GM18507 (cell line): ENCODE data around the gene STK32B.
"Not testable (repeated sequence)": the region's sequence is repeated elsewhere in the genome, so short reads cannot be mapped to it uniquely, and the experiment has no call there.

Experiments
- DNase-seq: peaks from one replicate; pipeline ENCODE4 v3.0.0; 2011; ENCODE audit warnings: low read depth; ENCODE audit not compliant: insufficient read length; ENCODE audit errors: extremely low spot score
- FAIRE-seq: peaks from 2 replicates; lab custom pipeline; 2011; peaks lifted over from hg19 to GRCh38; lab: Jason Lieb, UNC

Gene STK32B

DNA sequence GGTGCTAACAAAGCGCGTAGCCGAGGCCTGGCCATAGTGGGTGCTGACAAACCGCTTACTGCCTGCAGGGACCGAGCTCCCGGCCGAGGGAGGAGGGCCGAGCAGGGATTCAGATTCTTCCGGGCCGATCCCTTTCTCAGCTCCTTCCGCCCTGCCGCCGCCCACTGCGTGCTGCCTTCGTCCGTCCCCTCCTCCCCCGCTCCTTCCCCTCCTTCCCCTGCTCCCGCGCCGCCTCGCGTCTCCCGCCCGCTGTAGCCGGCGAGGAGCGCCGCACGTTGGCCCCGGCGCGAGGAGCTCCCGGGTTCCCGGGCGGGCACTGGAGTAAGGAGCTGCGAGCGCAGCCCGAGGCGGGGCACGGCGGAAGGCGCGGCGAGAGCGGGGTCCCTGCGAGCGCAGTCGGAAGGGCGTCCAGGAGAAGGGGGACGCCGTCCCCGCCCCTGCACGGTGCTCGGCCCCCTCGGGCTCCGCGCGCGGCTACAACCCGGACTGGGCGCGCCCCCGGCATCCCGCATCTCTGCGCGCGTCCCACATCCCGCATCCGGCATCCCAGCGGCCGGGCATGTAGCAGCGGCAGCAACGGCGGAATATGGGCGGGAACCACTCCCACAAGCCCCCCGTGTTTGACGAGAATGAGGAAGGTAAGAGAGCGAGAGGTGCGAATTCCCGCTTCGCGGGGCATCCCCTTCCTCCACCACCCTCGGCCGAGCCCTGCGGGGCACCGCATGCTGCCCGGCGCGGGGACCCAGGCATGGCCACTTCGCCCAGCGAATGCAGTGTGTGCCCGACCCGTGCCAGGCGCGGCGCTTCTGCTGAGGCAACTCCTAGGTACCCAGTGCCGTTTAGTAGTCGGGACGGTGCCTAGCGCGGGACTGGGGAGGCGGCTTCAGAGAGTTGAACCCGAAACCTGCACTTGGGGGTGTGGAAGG lies at the start of gene STK32B:
TSS of gene STK32B (plus strand) at position 203 of the 926 bp plus-strand sequence.
- DNase-seq (no peak), FAIRE-seq (no peak)

GRCh38 chr4:5001641-5002040 lies 49.6 kb upstream of the STK32B start:
- not testable (repeated sequence) for DNase-seq

GRCh38 chr4:5003372-5003857 lies 47.9 kb upstream of the STK32B start:
- no peak for FAIRE-seq

More at GRCh38 chr4:5001641-5002040, 49.6 kb upstream of the STK32B start:
- not testable (repeated sequence) for FAIRE-seq

GRCh38 chr4:5003918-5004317 lies 47.4 kb upstream of the STK32B start:
- DNase-seq: no peak
- no peak for FAIRE-seq

More at GRCh38 chr4:5003372-5003857, 47.9 kb upstream of the STK32B start:
- DNase-seq: no peak

- no peak for DNase-seq
- no peak for FAIRE-seq
Measured at GRCh38 chr4:5004496-5004895, 46.8 kb upstream of the STK32B start.

- not testable (repeated sequence) for FAIRE-seq, DNase-seq
Measured at GRCh38 chr4:5006932-5007331, 44.3 kb upstream of the STK32B start.

DNA sequence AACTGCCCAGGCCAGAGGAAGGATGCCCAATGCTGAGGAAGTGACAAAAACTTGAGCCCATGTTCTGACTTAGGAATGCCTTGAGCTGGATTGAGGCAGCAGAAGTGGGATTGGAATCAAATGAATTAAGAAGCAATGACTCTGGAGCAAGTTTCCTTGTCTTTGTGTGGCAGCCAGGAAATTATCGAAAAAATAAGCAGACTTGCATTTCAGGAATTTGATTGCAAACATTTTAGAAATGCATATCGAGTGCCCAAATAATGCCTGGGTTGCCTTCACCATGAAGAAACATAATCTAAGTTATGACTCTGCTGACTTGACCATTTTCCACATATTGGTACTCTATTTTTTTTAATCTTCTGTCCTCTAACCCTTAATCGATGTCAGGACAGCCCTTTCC lies 41.5 kb upstream of the STK32B start:
- FAIRE-seq (no peak), DNase-seq (no peak)

GRCh38 chr4:5010984-5011383 lies 40.3 kb upstream of the STK32B start:
- FAIRE-seq: no peak

DNA sequence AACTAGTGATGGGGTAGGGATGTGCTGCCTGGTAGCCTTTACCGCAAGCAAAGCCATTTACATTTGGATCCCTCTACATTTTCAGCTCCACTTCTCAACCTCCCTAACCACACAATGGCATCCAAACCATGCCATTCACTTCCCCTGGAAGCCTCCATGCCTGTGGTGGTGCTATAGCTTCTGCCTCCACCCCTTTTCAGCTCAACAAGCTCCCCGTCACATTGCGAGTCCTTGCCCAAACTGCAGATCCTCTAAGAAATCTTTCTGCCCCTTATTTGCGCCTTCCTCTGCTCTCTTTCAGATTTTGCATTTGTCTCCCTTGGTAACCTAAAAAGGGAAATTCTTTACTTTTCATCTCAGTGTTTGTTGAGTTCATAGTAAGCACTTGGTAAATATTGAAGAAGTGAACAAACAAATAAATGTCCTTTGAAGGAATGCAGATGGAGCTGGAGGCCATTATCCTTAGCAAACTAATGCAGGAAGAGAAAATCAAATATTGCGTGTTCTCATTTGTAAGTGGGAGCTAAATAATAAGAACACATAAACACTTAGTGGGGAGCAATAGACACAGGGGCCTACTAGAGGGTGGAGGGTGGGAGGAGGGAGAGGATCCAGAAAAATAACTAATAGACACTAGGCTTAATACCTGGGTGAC lies 38.9 kb upstream of the STK32B start:
- DNase-seq (no peak), FAIRE-seq (no peak)

More at GRCh38 chr4:5010984-5011383, 40.3 kb upstream of the STK32B start:
- DNase-seq: no peak

DNA sequence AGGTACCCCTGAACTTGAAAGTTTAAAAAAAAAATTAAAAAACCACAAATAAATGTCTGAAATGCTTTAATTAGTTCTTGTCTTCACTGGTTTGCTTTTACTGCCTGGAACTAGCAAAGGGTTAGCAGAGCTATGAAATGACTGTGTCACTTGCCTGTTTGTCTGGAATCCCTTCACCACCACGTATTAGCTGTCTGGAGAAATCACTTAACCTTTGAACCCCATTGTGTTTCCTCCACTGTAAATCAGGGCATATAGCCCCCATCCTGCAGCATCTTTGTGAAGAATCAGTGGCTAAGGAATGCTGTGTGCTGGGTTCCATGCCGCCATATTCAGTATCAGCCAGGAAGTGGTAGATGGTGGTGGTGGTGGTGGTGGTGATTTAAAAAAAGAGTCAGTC lies 38.3 kb upstream of the STK32B start:
- FAIRE-seq (no peak), DNase-seq (no peak)

GRCh38 chr4:5014007-5014682 lies 37.1 kb upstream of the STK32B start:
- FAIRE-seq (no peak), DNase-seq (no peak)

- DNase-seq (no peak), FAIRE-seq (no peak)
Measured at GRCh38 chr4:5018096-5018495, 33.2 kb upstream of the STK32B start.

DNA sequence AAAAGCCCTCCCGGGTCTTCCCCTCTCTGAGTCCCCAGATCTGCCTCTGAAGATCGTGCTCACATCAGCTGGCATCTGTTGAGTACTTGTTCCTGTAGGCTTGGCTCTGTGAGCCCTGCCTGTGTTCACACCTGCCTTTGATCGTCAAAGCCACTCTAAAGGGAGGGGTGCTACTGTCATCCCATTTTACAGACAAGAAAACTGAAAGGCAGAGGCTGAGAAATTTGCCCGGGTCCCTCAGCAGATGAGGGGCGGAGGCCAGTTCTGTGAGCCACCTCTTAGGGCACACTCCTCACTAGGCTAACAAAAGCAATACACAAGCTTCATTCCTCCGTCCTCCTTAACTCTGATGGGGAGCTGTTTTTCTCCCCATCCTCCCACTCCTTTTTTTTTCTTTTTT lies 32.7 kb upstream of the STK32B start:
- DNase-seq (no peak), FAIRE-seq (no peak)

DNA sequence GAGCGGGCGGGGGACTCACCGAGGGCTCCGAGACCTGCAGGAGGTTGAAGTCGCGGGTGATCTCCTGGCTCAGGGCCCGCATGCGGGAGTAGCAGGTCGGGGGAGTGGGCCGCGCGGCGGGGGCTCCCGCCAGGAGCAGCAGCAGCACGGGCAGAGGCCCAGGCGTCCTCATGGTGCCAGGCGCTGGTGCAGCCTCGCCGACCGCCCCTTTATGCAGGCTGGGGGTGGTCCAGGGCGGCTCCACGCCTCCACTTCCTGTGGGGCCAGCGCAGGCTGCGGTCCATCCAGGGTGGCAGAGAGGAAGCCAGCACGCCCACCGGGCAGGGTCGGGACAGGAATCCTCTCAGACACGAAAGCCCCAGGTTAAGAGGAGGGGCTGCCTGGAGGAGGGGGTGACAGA lies 32.0 kb upstream of the STK32B start, which contains the start of gene CYTL1:
TSS of gene CYTL1 (minus strand) at position 185 of the 400 bp plus-strand sequence. CDS start at position 172, 13 bp downstream.
- FAIRE-seq (no peak), DNase-seq (no peak)

DNA sequence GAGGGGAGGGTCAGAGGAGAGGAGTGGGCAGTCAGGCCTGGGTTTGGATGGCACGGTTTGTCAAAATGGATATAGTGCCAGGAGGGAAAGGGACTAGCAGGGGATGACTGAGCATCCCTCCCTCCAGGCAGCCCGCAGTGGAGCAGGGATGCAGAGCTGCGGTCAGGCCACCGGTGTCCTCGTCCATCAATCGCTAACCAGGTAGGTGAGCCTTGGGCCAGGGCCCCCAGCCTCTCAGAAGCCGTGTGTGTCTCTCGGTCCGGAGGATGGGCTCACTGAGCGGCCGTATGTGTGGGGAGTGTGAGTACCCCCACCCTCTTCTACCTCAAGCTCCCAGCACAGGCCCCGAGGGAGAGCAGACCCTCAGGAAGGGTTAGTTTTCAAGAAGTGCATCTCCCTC lies 31.5 kb upstream of the STK32B start:
- DNase-seq: no peak

DNA sequence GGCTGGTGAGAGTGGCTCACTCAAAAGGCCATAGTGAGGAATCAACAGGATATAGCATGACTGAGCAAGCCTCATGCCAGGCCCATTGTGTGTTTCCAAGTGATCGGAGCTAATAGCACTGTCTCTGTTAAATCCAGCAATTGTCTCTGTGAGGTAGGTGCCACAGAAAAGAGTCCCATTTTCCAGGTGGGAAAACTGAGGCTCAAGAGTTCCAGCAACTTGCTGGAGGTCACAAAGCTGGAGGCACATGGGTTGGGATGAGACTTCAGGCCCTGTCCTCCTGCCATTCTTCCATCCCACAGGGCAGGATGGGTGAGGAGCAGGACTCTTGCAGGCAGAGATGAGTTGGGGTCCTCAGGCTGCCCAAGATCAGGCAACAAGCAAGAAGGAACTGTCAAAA lies 30.9 kb upstream of the STK32B start:
- FAIRE-seq: no peak

More for the DNA sequence above, 31.5 kb upstream of the STK32B start:
- no peak for FAIRE-seq

GRCh38 chr4:5021546-5021945 lies 29.7 kb upstream of the STK32B start:
- no peak for DNase-seq
- no peak for FAIRE-seq

More for the DNA sequence above, 30.9 kb upstream of the STK32B start:
- DNase-seq: no peak

DNA sequence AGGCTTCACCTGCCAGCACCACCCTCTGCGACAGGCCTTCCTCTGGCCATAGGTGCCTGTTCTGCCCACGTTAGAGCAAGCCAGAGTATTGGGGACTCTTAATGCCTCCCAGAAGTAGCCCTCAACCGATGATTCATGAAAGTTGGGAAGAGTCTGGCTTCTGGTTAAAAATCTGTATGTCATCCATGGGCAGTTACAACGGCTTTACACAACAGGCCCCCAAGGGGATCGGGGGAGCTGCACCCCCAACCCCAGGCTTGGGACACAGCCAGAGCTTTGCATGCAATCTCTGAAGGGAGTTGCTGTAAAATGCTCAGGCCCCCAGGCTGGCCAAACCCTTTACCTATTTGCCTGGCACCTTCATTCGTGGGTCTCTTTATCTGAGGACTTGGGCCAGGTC lies 26.6 kb upstream of the STK32B start:
- no peak for FAIRE-seq

GRCh38 chr4:5026371-5026770 lies 24.9 kb upstream of the STK32B start:
- DNase-seq: no peak
- FAIRE-seq: no peak

More for the DNA sequence above, 26.6 kb upstream of the STK32B start:
- no peak for DNase-seq

DNA sequence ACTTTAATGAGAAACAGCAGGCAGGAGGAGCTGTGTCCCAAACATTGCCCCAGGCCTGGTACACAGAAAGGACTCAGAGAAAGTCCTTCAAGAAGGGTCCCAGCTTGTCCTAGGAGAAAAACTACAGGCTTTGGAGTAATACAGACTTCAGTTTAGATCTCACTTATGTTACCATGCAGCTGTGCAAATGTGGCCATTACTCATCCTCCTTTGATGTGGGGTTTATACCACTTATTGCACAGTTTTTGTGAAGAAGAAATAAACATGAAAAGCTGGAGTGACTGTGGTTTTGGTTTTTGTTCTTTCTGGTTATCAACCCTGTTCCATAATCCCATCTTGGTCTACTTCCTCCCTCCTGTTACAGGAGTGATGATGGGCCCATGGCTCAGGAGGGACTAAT lies 23.9 kb upstream of the STK32B start:
- FAIRE-seq: no peak
- DNase-seq: no peak
